CD4-positive, alpha-beta T cell treated with Interleukin-10 for 1 hour (primary cell): ENCODE data around the gene IL1R2.

Source experiments
- DNase-seq: peaks from one replicate; pipeline ENCODE4 v3.0.0-alpha.2; 2020

Gene IL1R2

DNA sequence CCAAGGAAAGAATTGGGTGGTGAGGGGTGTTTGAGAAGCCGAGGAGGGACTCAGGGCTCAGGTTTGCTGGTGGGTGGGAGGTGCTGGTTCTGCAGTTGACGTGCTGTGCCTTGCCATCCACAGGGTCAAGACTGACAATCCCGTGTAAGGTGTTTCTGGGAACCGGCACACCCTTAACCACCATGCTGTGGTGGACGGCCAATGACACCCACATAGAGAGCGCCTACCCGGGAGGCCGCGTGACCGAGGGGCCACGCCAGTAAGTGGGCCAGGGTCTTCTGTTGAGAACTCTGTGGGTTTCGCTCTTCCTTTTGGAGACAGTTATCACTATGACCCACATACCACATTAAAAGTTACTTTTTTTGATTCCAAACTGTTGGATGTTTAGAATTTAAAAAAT lies 32.6 kb downstream of the IL1R2 start:
- DNase-seq: no peak

DNA sequence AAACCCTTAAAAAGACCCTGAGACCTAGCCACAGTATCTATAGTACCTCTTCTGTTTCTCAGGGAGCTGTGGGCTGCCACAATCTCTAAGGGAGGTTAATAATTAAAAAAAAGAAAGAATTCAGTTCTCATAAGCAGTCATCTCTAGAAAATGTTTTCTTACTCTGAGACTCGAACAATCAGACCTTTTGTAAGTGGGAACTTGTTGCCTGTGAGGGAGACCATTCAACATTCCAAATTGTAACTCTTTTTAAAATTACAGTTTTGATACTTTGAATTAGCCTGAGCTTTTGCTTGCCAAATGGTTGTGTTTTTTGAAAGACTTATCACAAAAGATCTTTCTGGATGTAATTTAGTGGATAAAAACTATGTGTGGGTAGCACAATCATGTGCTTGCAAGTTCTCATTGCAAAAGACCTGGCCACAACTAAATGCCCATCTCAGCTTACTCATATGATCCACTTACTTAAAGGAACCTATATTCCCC lies 33.3 kb downstream of the IL1R2 start:
- DNase-seq: no peak

DNA sequence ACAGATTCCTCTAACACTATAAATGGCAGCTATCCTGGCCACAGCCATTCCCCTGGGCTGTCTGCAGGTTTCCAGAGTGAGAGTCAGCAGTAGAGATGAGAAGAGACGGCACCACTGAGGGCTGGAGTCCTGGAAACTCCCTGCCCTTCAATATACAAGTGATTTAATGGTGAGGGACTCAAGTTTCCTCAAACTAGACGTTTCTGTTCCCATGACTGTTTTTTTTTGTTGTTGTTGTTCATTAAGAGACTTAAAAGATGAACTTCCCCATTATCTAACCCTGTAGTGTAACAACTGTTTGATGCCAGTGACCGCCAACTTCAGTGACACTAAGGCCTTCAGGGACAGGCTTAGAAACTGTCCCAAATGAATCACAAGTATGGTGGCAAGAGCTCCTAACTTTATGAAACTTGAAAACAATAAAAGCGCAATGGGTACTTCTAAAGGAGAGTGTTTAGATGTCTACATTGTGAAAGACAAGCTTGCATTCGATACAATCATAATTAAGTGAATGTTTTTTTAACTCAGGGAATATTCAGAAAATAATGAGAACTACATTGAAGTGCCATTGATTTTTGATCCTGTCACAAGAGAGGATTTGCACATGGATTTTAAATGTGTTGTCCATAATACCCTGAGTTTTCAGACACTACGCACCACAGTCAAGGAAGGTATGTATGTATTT lies 34.0 kb downstream of the IL1R2 start:
- DNase-seq: no peak

DNA sequence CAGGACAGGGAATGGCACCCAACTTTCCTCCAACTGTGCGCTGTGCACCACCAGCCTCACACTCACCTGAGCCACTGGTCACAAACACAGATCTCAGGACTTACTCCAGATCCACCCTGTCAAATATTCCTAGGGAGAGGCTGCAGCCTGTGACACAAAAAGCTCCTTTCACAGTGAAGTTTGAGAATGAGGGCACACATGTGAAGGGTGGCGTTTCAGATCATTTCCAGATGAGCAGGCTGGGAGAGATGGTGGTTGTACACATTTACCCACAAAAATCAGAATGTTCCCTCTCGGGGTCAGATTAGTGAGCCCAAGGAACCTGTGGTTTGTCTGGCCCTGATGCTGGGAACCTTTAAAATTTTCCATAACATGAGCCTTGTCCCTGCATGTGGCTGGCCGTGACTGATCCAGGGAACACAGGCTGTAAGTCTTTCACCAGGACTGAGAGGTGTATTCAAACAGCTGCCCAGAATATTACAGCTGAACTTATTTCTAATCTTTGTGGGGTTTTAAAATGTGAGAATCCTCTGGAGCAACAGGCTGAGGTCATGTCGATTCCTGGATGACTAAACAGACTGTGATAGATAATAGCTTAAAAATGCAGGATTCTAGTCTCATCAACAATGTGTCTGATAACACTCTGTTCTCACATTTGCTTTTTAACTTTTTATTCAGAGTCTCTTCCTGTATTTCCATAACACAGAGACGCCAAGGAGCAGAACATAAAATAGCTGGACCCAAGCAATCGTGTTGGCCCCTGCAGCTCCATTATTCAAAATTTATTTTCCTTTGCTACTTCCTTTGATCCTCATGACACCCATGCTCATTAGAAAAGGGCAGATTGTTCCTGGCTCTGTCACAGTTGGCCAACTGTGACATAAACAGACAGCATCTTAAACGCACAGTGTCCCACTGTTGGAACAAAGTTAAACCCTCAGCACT lies 35.5 kb downstream of the IL1R2 start:
- no peak for DNase-seq

DNA sequence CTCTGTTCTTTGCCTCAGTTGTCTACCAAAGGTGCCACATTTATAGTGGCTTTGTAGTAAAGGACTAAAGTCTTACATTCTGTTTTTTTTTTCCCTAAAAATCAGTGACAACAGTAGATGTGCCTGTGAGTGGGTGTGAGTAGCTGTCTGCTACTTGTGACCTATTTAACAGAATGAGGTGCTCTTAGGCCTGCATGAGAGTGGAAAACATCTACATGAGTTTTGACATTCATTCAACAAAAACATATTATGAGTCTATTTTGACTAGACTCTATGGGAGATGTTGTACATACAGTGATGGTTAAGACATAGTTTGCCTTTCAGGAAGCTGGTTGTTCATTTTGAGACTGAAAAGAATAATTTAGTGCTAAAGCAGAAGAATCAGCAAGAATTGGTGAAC lies 36.7 kb downstream of the IL1R2 start:
- no peak for DNase-seq

DNA sequence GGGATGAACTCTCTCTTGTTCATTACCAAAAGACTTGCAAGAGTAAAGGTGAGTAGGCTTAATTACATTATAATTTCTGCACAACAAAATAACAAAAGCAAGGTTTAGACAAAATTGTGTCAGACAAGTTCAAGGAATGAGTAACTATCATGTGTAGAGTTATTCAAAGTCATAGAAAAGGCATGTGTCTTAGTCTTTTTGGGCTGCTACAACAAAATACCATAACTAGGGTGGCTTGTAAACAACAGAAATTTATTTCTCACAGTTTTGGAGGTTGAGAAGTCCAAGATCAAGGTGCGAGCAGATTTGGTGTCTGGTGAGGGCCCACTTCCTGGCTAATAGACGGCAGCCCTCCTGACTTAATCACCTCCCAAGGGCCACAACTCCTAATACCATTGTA lies 37.6 kb downstream of the IL1R2 start:
- DNase-seq: no peak

DNA sequence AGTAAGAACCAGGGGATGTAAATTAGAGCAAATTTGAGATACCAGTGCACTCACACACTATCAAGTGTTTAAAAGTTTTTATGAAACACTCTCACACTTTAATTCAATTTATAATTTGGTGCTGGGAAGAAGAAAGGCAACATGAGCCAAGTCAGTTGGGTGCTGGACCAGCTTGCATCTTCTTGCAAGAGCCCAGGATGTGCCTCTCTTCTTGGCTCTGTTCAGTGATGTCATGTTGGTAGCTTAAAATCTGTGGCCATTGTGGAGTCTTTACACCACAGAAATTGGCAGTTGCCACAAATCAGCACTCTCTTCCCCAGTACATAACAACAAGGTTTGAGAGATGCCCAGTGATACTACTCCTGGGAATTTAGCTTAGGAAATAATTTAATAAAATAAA lies 38.2 kb downstream of the IL1R2 start:
- no peak for DNase-seq

DNA sequence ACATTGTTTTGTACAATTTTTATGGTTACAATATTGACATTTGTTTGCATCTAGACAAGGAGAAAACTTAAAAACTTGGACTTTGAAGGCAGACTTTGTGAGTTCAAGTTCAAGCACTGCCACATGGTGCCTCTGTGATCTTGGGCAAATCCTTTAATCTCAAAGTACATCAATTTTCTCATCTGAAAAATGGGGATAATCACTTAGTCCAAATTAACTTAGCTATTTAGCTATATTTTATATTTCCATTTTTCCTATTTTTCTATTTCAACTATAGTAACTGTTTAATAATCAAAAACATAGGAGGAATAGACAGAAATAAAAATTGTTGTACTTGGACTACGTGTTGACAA lies 38.7 kb downstream of the IL1R2 start:
- no peak for DNase-seq

DNA sequence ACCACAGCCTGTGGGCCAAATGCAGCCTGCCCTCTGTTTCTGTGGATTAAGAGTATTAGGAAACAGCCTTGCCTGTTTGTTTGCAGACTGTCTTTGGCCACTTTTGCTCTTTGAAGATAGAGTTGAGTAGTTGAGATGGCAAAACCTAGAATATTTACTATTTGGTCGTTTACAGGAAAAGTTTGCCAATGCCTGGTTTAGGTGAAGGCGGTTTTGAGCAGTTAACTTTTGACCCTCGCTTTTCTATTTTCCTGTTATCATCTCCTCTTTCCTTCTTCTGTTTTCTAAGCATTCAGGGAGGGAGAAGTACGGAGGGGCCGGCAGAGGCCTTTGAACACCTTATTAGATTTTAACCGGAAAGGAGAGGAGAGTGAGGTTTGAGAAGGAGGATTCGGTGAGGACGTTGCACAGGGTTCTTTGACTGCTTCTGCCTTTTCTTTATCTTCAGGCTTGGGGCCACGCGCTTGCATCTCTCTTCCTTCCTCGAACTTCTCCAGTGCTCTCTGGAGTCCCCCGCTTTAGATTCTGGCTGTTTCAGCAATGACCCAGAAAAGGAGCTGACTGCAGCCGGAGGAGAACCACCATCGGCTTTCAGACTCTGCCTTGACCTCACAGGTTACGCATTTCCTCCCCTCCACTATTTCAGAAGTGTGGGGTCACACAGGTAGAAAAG lies 39.2 kb downstream of the IL1R2 start:
- DNase-seq: no peak

DNA sequence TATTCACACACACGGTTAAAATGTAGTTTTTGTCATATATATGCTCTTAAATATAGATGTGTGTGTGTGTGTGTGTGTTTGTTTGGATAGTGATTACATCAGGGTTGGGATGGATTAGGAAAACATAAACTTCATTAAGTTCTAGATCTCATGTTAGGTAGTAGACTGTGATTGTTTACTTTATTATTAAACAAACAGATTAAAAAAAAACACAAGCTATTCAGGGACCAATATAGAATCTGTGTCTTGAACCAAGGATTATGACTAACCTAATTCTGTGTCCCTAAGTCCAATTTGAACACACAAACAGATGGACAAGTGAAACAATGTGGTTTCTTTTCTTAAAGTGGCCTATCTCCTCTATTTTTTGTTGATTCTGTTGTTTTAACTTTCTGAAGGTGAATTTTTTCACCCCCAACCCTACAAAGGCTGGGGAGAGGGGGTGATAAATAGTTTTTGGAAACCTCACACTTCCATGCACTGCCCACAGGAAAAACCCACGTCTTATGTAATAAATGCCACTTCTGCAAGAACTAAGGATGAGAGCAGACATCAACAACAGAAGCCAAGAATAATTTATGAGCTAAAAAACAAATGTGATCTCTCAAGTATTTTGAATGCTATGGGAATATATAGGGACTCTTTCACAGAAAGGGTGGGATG lies 40.7 kb downstream of the IL1R2 start:
- no peak for DNase-seq

DNA sequence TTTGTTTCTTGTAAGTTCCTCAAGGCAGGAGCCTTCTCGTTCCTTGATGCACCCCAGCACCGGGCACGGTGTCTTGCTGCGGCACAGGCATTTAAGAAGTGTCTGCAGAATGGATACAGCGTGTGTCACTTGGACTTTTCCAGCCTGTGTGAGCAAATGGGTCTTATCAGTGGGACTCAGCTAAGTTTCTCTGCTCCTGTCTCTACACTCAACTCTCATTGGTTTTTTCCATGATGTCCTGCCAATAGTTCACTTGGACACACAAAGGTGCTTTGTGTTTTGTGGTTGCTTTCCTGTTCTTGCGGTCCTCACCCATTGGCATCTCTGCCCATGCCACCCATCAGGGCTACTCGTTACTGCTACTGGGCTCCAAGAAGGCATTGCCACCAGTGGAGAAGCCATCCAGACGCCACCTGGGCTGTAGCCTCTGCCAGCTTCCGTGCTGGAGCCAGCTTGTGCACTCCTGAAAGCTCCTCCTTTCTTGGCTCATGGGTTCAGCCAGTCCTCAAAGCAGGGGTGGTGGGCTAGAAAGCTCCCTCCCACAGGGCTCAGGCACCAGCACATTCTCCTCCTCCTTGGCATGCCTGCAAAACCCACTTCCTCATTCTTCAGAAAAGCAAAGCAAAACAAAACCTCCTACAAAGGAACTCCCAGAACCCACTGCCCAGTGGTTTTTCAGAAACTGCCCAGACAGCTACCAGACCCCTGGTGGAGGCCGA lies 41.4 kb downstream of the IL1R2 start:
- DNase-seq: no peak

DNA sequence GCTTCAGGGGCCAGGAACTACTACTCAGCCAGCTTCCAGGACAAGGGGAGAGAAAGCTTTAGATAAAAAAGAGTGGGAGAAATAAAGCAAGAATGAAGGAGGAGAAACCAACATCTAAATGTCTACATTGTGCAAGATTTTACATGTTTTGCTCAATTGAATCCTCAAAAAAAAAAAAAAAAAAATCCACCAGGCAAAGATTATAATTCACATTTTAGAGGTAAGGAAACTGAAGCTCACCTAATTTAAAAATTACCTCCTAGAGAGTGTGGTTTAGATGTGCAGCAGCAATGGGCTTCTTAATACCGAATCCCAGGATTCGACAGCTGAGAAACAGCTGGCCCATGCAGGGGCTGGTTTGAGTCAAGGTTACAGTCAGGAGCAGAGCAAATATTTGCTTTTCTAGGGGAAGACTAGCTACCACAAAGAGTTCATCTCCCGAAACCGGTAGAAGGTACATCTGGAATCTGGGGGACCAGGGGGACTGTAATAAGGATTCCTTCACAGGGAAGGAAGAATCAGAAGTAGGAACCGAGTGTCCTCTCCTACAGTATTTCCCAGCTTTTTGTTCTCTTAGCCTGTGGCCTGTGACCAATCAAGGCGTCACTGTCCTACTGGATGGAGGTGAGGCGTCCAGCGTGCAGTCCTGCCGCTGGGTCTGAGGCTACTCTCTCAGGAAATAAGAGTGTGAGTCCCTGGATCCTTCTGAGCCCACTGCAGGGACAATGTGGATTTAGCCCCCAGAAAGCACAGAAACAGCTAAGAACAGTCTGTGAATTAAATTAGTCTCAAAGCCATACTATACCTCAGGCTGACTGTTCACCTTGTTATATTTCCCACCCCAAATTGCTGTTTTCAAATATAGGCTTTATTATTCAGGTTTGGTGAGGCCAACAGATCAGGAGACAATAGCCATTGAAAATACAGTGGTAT lies 42.3 kb downstream of the IL1R2 start:
- DNase-seq: no peak

DNA sequence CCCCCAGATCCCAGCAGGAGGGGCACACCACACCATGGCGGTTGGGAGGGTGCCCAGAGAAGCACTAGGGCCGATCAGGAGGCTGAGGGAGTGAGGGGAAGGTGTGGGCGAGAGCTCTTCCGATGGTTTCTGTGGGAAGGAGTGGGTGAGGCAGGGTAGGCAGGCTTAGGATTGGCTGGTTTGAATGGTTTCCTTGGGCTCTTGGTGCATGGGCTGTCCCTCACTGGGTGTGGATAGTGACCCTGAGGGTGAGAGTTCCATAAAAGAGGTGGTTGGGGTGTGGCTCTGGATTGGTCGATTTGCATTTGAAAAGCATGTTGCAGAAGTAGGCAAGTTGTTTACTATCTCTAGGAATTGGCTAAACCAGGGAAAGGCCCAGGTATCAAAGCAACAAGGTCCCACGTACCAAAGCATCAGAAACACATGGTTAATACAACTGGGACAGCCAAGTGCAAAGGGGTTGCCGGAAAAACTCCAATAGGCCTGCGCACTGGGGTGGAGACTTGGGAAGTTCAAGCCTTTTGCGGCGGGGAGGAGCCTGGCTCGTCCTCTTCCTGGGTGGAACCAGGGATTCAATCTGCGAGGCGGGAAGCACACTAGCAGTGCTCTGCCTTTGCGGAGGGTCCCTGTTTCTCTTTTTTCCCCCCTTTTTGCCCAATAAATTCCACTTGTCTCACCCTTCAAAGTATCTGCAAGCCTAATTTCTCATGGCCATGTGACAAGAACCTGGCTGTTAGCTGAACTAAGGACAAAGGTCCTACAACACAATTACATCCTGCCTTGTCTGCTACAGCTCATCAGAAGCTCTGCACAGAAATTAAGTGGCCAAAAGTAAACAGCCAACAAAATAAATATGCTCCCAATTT lies 43.2 kb downstream of the IL1R2 start:
- DNase-seq: no peak

DNA sequence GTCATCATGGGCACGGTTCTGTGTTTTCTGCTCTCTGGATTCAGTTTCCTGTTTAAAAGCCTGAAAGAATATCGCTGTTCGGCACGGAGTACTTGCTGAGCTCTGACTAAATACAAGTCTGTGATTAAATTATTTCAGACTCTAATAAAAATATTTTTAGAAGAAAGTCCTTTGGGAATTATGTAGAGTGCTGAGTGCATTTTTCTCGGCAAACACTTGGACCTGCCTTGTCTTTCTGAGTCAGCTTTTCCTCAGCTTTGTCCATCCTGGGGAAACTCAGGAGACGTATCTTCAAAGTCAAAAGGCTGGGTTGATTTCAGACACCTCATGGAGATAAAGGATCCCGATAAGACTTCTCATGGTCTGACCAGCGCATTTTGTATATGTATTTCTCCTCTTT lies 45.9 kb downstream of the IL1R2 start:
- DNase-seq: no peak

DNA sequence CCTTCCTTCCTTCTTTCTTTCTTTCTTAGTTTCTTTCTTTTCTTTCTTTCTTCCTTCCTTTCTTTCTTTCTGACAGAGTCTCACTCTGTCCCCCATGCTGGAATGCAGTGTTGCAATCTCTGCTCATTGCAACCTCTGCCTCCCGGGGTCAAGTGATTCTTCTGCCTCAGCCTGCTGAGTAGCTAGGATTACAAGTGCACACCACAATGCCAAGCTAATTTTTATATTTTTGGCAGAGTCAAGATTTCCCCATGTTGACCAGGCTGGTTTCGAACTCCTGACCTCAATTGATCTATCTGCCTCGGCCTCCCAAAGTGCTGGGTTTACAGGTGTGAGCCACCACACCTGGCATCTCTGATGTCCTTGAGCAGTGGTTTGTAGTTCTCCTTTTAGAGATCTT lies 48.5 kb downstream of the IL1R2 start:
- no peak for DNase-seq

DNA sequence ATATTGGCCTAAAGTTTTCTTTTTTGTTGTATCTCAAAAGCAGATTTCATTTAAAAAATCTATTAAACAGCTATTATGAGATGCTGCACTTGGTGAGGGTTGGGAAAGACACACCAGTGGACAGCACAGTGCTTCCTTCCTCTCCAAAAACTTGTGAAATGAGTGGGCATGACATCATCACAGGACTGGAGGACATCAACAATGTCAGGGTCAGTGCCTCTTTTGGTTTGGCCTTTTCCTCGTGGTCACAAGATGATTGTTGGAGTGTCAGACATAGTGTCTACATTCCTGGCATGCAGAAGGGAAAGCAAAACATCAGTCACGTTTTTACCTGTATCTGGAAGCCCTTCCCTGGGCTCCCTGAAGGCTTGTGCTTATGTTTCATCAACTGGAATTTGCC lies 49.6 kb downstream of the IL1R2 start:
- no peak for DNase-seq

DNA sequence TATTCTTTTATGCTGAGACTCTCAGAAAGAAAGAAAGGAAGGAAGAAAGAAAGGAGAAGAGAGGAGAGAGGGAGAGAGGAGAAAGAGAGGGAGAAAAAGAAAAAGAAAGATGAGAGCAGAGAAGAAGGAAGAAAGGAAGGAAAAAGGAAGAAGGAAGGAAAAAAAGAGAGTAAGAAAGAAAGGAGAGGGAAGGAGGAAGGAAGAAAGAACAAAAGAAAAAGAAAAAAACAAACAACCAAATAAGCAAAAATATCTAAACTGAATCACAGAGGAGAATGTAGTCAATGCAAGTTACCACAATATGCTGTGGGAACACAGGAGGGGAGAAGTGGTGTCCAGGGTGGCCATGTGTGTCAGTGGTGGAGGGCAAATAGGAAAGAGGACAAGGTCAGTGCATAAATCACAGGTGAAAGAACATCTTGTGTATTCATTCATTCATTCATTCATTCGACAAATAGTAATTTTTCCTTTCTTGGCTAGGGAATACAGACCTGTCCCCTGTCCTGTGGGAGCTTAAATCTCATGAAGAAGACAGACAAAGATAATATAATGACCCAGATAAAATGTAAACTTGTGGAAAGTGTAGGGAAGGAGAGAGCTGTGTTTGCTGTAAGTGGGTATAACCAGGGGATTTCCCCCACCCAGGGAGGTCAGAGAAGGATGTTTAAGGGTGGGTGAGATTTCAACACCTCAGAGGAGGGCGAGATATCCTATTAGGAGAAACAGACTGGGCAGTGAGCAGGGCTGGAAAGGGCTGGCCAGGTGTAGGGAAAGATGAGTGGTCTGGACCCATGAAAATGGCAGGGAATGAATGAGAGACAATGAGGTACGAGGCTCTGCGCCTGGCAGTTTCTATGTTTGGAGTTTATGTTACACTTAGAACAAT lies 50.7 kb downstream of the IL1R2 start:
- no peak for DNase-seq

DNA sequence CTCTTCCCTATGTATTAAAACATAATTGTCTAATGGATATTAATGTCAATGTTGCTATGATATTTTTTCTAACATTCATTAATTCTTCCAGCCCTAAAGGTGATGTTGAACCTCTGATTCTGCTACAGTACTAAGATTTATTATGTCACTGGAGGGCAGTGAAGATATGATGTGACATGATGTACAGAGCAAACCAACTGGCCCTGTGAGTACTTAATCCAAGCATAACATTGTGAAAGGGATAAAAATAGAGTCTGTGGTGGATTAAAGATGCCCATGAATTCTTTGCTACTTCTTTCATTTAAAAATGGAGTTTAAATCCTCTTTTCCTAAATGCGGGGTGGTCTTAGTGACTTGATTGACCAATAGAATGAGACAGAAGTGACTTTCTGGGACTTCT lies 51.8 kb downstream of the IL1R2 start:
- DNase-seq: no peak

DNA sequence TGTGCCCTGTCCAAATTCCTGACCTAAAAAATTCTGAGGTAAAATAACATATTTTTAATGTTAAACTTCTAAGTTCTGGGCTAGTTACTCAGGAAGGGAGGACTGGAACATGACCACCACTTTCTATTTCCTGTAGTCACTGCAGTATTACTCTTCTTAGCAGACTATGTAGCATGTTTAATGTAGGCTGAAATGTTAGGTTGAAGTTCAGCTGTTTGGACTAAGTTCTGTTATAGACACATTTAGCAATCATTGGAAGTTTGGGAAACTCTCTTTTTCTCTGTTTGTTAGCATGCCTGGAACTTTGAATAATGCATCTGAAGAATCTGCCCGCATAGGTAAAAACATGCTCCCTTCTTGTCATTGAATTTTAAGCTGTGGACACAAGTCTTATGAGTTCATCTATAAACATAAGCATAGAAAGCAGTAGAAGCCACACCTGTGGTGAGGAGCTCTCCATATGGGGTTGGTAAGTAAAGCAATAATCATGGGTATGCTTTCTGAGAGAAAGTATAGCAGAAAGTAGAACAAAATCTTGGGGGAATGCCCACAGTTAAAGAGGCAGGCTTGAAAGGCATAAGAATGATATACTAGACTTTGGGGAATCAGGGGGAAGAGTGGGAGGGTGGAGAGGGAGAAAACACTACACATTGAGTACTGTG lies 52.6 kb downstream of the IL1R2 start:
- DNase-seq: no peak
